ENCODE data around the gene SNRPN.

SNRPN gene

GRCh38 chr15:24948495-24948894 lies 6.3 kb upstream of the SNRPN start:
- no peak for TF ChIP-seq CTCF (conservative IDR thresholded peaks at IDR 0.05; ENCODE audit: control insufficient read depth, insufficient read depth, low read depth, low read length)
- H3K4me3 ChIP-seq (ENCODE audit: control insufficient read depth, low read depth, low read length), result no peak overlapping the region
- DNase-seq (ENCODE audit: low read depth), result no peak

- peak overlapping the region; percentile 75 for H3K4me3 ChIP-seq (ENCODE audit: control insufficient read depth, low read depth, low read length)
- TF ChIP-seq CTCF (conservative IDR thresholded peaks at IDR 0.05; ENCODE audit: control insufficient read depth, insufficient read depth, low read depth, low read length), result no peak
- DNase-seq (ENCODE audit: low read depth), result no peak
Observed at GRCh38 chr15:24955531-24955921, 739 bp downstream of the SNRPN start.

GRCh38 chr15:24956111-24956838 lies 1.5 kb downstream of the SNRPN start:
- peak overlapping the region; percentile 75 for H3K4me3 ChIP-seq (ENCODE audit: control insufficient read depth, low read depth, low read length)
- TF ChIP-seq CTCF (conservative IDR thresholded peaks at IDR 0.05; ENCODE audit: control insufficient read depth, insufficient read depth, low read depth, low read length), result no peak
- peak; percentile 65 for DNase-seq (ENCODE audit: low read depth)

- H3K4me3 ChIP-seq (ENCODE audit: control insufficient read depth, low read depth, low read length), result no peak overlapping the region
- TF ChIP-seq CTCF (conservative IDR thresholded peaks at IDR 0.05; ENCODE audit: control insufficient read depth, insufficient read depth, low read depth, low read length), result no peak
- no peak for DNase-seq (ENCODE audit: low read depth)
Observed at GRCh38 chr15:24957691-24958090, 2.9 kb downstream of the SNRPN start.

GRCh38 chr15:24961967-24962366 lies 7.2 kb downstream of the SNRPN start:
- no peak overlapping the region for H3K4me3 ChIP-seq (ENCODE audit: control insufficient read depth, low read depth, low read length)
- no peak for TF ChIP-seq CTCF (conservative IDR thresholded peaks at IDR 0.05; ENCODE audit: control insufficient read depth, insufficient read depth, low read depth, low read length)
- DNase-seq (ENCODE audit: low read depth), result no peak

GRCh38 chr15:24962880-24963279 lies 8.1 kb downstream of the SNRPN start:
- no peak for DNase-seq (ENCODE audit: low read depth)
- TF ChIP-seq CTCF (conservative IDR thresholded peaks at IDR 0.05; ENCODE audit: control insufficient read depth, insufficient read depth, low read depth, low read length), result no peak
- no peak overlapping the region for H3K4me3 ChIP-seq (ENCODE audit: control insufficient read depth, low read depth, low read length)
